Measurements from ENCODE around the gene ADGRF3.
"Not testable (repeated sequence)": the region's sequence is repeated elsewhere in the genome, so short reads cannot be mapped to it uniquely, and the experiment has no call there.

ADGRF3 gene

GRCh38 chr2:26297061-26297460, 49.5 kb downstream of the ADGRF3 start:
- DNase-seq (ENCODE audit: insufficient read length, low spot score), result no peak
- no peak for TF ChIP-seq POLR2A (IDR thresholded peaks at IDR 0.05; ENCODE audit: low read depth, low read length)
- FAIRE-seq, result no peak

GRCh38 chr2:26295511-26295910, 51.1 kb downstream of the ADGRF3 start:
- FAIRE-seq, result no peak
- DNase-seq (ENCODE audit: insufficient read length, low spot score), result no peak
- no peak for TF ChIP-seq POLR2A (IDR thresholded peaks at IDR 0.05; ENCODE audit: low read depth, low read length)

GRCh38 chr2:26292646-26293045, 53.9 kb downstream of the ADGRF3 start:
- no peak for TF ChIP-seq POLR2A (IDR thresholded peaks at IDR 0.05; ENCODE audit: low read depth, low read length)
- DNase-seq (ENCODE audit: insufficient read length, low spot score), result no peak
- FAIRE-seq, result peak; percentile 50

- FAIRE-seq, result no peak
- DNase-seq (ENCODE audit: insufficient read length, low spot score), result no peak
- TF ChIP-seq POLR2A (IDR thresholded peaks at IDR 0.05; ENCODE audit: low read depth, low read length), result no peak
Measured at GRCh38 chr2:26290001-26290400, 56.6 kb downstream of the ADGRF3 start.

- TF ChIP-seq POLR2A (IDR thresholded peaks at IDR 0.05; ENCODE audit: low read depth, low read length), result no peak
- FAIRE-seq, result no peak
- no peak for DNase-seq (ENCODE audit: insufficient read length, low spot score)
Measured at GRCh38 chr2:26285931-26286330, 60.7 kb downstream of the ADGRF3 start.

GRCh38 chr2:26284132-26284531, 62.5 kb downstream of the ADGRF3 start:
- DNase-seq (ENCODE audit: insufficient read length, low spot score) (peak; percentile 59), FAIRE-seq (peak; percentile 90)
- no peak for TF ChIP-seq POLR2A (IDR thresholded peaks at IDR 0.05; ENCODE audit: low read depth, low read length)

GRCh38 chr2:26283606-26284005, 63.0 kb downstream of the ADGRF3 start:
- TF ChIP-seq POLR2A (IDR thresholded peaks at IDR 0.05; ENCODE audit: low read depth, low read length), result no peak
- DNase-seq (ENCODE audit: insufficient read length, low spot score) (no peak), FAIRE-seq (no peak)

GRCh38 chr2:26281226-26281625, 65.4 kb downstream of the ADGRF3 start:
- DNase-seq (ENCODE audit: insufficient read length, low spot score), result no peak
- TF ChIP-seq POLR2A (IDR thresholded peaks at IDR 0.05; ENCODE audit: low read depth, low read length), result no peak
- FAIRE-seq, result no peak

- no peak for FAIRE-seq
- DNase-seq (ENCODE audit: insufficient read length, low spot score), result no peak
- no peak for TF ChIP-seq POLR2A (IDR thresholded peaks at IDR 0.05; ENCODE audit: low read depth, low read length)
Measured at GRCh38 chr2:26279886-26280285, 66.7 kb downstream of the ADGRF3 start.

GRCh38 chr2:26276484-26277227, 69.9 kb downstream of the ADGRF3 start:
- TF ChIP-seq POLR2A (IDR thresholded peaks at IDR 0.05; ENCODE audit: low read depth, low read length), result no peak
- DNase-seq (ENCODE audit: insufficient read length, low spot score) (no peak), FAIRE-seq (no peak)

GRCh38 chr2:26274058-26274613, 72.5 kb downstream of the ADGRF3 start:
- DNase-seq (ENCODE audit: insufficient read length, low spot score), result no peak

GRCh38 chr2:26273501-26273900, 73.1 kb downstream of the ADGRF3 start:
- no peak for TF ChIP-seq POLR2A (IDR thresholded peaks at IDR 0.05; ENCODE audit: low read depth, low read length)
- no peak for DNase-seq (ENCODE audit: insufficient read length, low spot score)
- no peak for FAIRE-seq

More at GRCh38 chr2:26274058-26274613, 72.5 kb downstream of the ADGRF3 start:
- peak; percentile 70 for FAIRE-seq
- no peak for TF ChIP-seq POLR2A (IDR thresholded peaks at IDR 0.05; ENCODE audit: low read depth, low read length)

GRCh38 chr2:26270373-26270772, 76.2 kb downstream of the ADGRF3 start:
- no peak for DNase-seq (ENCODE audit: insufficient read length, low spot score)
- FAIRE-seq, result no peak
- no peak for TF ChIP-seq POLR2A (IDR thresholded peaks at IDR 0.05; ENCODE audit: low read depth, low read length)

- FAIRE-seq (peak; percentile 6), DNase-seq (ENCODE audit: insufficient read length, low spot score) (no peak)
- TF ChIP-seq POLR2A (IDR thresholded peaks at IDR 0.05; ENCODE audit: low read depth, low read length), result no peak
Measured at GRCh38 chr2:26269571-26270158, 76.9 kb downstream of the ADGRF3 start.

GRCh38 chr2:26268670-26269385, 77.8 kb downstream of the ADGRF3 start:
- not testable (repeated sequence) for FAIRE-seq

More at GRCh38 chr2:26268670-26269385, 77.8 kb downstream of the ADGRF3 start:
- DNase-seq (ENCODE audit: insufficient read length, low spot score), result not testable (repeated sequence)
